SJCRH30 (cell line): ENCODE measurements around the gene CACNA1C. TPM values are rescaled to one million over a fixed set of nuclear protein-coding genes. Genes with fewer than 3 reads are reported as not detected.

Experiments
- DNase-seq, 2 experiments: peaks; one replicate each; pipeline ENCODE4 v3.0.0-alpha.2; 2015 to 2020
- H3K27ac ChIP-seq: fragments of 250-450 bp; sonication (Bioruptor Pico); 2 replicates; pipeline ENCODE4 v1.5.1; 2020; ENCODE audit warnings: mild to moderate bottlenecking, moderate library complexity
- H3K27me3 ChIP-seq: fragments of 250-450 bp; sonication (Bioruptor Pico); 2 replicates; pipeline ENCODE4 v1.5.1; 2020; ENCODE audit warnings: mild to moderate bottlenecking, moderate library complexity
- H3K36me3 ChIP-seq: fragments of 250-450 bp; sonication (Bioruptor Pico); 2 replicates; pipeline ENCODE4 v1.5.1; 2020; ENCODE audit warnings: mild to moderate bottlenecking, moderate library complexity
- H3K4me1 ChIP-seq: fragments of 250-450 bp; sonication (Bioruptor Pico); 2 replicates; pipeline ENCODE4 v1.5.1; 2020; ENCODE audit warnings: mild to moderate bottlenecking, moderate library complexity
- H3K4me3 ChIP-seq: fragments of 250-450 bp; sonication (Bioruptor Pico); 2 replicates; pipeline ENCODE4 v1.5.1; 2020; ENCODE audit warnings: mild to moderate bottlenecking, moderate library complexity
- H3K9me3 ChIP-seq: fragments of 250-450 bp; sonication (Bioruptor Pico); replicated peaks from 2 replicates; pipeline ENCODE4 v1.5.1; 2020; ENCODE audit warnings: mild to moderate bottlenecking, moderate library complexity
- total RNA-seq: library from RNA; depleted of rRNA; stranded (reverse); fragments of >200 nt; shearing (Covaris generic); gene quantifications from 2 replicates; pipeline ENCODE4 v1.2.3, GENCODE V29; 2014

Gene CACNA1C
- total RNA-seq, 1 experiment from 2014 or later, result not detected

DNA sequence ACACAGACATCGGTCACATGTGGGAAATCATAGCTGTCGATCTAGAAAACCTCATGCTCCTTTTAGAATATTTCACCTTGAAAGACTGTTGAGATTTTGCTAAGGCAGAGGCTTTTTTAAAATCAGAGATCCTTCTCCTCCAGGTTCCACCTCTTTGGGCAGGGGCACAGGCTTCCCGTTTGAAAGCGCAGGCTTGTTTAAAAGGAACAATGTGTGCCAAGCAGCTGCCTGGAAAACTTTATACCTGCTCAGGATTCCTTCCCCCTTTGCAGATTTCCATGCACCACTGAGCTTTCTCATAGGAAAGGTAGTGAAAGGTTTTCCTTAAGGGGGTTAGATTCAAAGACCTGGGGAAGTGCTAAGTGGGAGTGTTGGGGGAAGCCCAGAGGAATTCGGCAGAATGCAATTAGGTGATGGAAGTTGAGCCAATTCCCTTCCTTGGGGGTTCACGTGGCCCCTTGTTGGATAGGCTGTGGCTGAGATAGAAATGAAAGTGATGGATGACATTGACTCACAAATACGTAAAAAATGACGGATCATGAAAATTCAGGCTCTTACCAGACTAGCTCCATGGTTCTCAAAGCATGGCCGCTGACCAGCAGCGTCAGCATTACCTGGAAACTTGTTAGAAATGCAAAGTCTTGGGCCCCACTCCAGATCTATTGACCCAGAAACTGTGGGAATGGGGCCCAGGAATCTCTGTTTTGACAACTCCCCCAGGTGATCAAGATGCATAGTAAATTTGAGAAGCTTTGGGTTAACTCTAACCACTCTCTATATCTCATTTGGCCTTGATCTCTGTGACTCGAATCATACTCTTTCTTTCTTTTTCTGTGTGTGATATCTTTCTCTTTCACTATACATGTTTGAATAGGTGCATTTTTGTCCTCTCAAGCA, 460.6 kb downstream of the CACNA1C start:
- no peaks in the 10 kb centered on the region for H3K36me3 ChIP-seq
- H3K4me3 ChIP-seq, result no peak overlapping the region
- no peaks in the 10 kb centered on the region for H3K9me3 ChIP-seq
- DNase-seq, result no peak
- no peaks in the 10 kb centered on the region for H3K4me1 ChIP-seq
- H3K27me3 ChIP-seq, result peaks cover 14% of the 10 kb centered on the region; the same call in 1 of the 2 replicates
- no peak overlapping the region for H3K27ac ChIP-seq

- H3K9me3 ChIP-seq, result no peaks in the 10 kb centered on the region
- H3K27me3 ChIP-seq, result peaks cover 14% of the 10 kb centered on the region; the same call in 1 of the 2 replicates
- H3K4me3 ChIP-seq, result no peak overlapping the region
- no peak for DNase-seq
- no peaks in the 10 kb centered on the region for H3K4me1 ChIP-seq
- H3K36me3 ChIP-seq, result no peaks in the 10 kb centered on the region
- no peak overlapping the region for H3K27ac ChIP-seq
These were observed 461.2 kb downstream of the CACNA1C start for GRCh38 chr12:2514038-2514340.

GRCh38 chr12:2520722-2521246, 468.0 kb downstream of the CACNA1C start:
- Histone ChIP-seq H3K27me3 (peaks cover 11% of the 10 kb centered on the region; the same call in 1 of the 2 replicates), H3K4me3 (no peak overlapping the region), H3K27ac (no peak overlapping the region), H3K36me3 (no peaks in the 10 kb centered on the region), H3K4me1 (no peaks in the 10 kb centered on the region), H3K9me3 (no peaks in the 10 kb centered on the region)
- no peak for DNase-seq

- no peaks in the 10 kb centered on the region for H3K36me3 ChIP-seq
- no peak overlapping the region for H3K27ac ChIP-seq
- DNase-seq, result no peak
- no peak overlapping the region for H3K4me3 ChIP-seq
- peaks cover 19% of the 10 kb centered on the region; the same call in 1 of the 2 replicates for H3K27me3 ChIP-seq
- no peaks in the 10 kb centered on the region for H3K4me1 ChIP-seq
- no peaks in the 10 kb centered on the region for H3K9me3 ChIP-seq
These were observed 470.5 kb downstream of the CACNA1C start for GRCh38 chr12:2523317-2523716.

GRCh38 chr12:2523844-2524243, 471.1 kb downstream of the CACNA1C start:
- H3K36me3 ChIP-seq, result no peaks in the 10 kb centered on the region

GRCh38 chr12:2526371-2526770, 473.6 kb downstream of the CACNA1C start:
- H3K9me3 ChIP-seq, result no peaks in the 10 kb centered on the region
- no peaks in the 10 kb centered on the region for H3K36me3 ChIP-seq
- no peaks in the 10 kb centered on the region for H3K4me1 ChIP-seq
- DNase-seq, result no peak
- peaks cover 31% of the 10 kb centered on the region; the same call in 1 of the 2 replicates for H3K27me3 ChIP-seq
- H3K27ac ChIP-seq, result no peak overlapping the region
- no peak overlapping the region for H3K4me3 ChIP-seq

More at GRCh38 chr12:2523844-2524243, 471.1 kb downstream of the CACNA1C start:
- no peak overlapping the region for H3K4me3 ChIP-seq
- no peak overlapping the region for H3K27ac ChIP-seq
- H3K9me3 ChIP-seq, result no peaks in the 10 kb centered on the region
- DNase-seq, result no peak
- H3K4me1 ChIP-seq, result no peaks in the 10 kb centered on the region
- H3K27me3 ChIP-seq, result peaks cover 22% of the 10 kb centered on the region; the same call in 1 of the 2 replicates

GRCh38 chr12:2528001-2528400, 475.2 kb downstream of the CACNA1C start:
- H3K9me3 ChIP-seq, result no peaks in the 10 kb centered on the region

DNA sequence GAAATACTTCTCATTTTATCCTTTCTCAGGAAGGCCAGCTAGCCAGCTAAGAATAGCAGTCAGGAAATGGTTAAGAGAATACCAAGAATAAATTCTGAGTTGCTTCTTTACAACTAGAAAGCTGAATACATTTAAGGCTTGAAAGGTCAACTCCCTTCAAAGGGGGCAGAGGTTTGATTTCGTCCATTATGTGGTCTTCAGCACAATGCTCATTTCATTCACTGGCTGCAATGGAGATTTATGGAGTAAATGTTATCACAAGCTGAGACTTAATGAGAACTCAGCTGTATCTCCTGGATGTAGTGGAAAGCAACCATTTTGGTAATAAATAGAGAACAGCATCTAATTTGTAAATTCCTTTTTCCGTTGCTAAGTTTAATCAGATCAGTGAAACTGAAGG, 477.0 kb downstream of the CACNA1C start:
- Histone ChIP-seq H3K36me3 (no peaks in the 10 kb centered on the region), H3K27ac (no peak overlapping the region), H3K4me3 (no peak overlapping the region), H3K4me1 (no peaks in the 10 kb centered on the region), H3K9me3 (no peaks in the 10 kb centered on the region), H3K27me3 (peaks cover 39% of the 10 kb centered on the region)
- no peak for DNase-seq

More at GRCh38 chr12:2528001-2528400, 475.2 kb downstream of the CACNA1C start:
- peaks cover 46% of the 10 kb centered on the region for H3K27me3 ChIP-seq
- no peaks in the 10 kb centered on the region for H3K36me3 ChIP-seq
- no peak for DNase-seq
- no peaks in the 10 kb centered on the region for H3K4me1 ChIP-seq
- no peak overlapping the region for H3K27ac ChIP-seq
- H3K4me3 ChIP-seq, result no peak overlapping the region

DNA sequence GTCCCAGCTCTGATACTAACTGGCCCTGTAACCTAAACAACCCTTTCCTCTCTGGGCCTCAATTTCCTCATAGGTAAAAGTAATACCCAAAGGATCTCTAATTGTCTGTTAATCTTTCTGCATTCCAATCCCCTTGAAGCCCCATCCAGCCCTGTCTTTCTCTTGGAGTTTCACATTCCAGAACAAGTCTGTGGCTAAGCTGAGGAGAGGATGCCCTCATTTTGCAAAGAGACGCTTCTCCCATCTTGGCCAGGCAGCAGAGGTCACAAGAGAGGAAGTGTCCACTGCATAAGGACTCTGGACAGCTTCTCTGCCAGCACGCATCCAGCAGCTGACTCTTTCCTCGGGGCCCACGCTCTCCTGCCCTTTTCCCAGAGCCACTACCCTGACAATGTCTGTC, 478.6 kb downstream of the CACNA1C start:
- peaks cover 39% of the 10 kb centered on the region for H3K27me3 ChIP-seq
- no peaks in the 10 kb centered on the region for H3K36me3 ChIP-seq
- no peaks in the 10 kb centered on the region for H3K4me1 ChIP-seq
- no peak for DNase-seq
- H3K4me3 ChIP-seq, result no peak overlapping the region
- no peaks in the 10 kb centered on the region for H3K9me3 ChIP-seq
- H3K27ac ChIP-seq, result no peak overlapping the region

- DNase-seq, result peak in 1 of 2 experiments; percentile 30
- Histone ChIP-seq H3K9me3 (no peaks in the 10 kb centered on the region), H3K27me3 (peaks cover 33% of the 10 kb centered on the region)
These were observed 480.2 kb downstream of the CACNA1C start for GRCh38 chr12:2533036-2533435.

GRCh38 chr12:2535583-2536204, 482.9 kb downstream of the CACNA1C start:
- Histone ChIP-seq H3K27me3 (peaks cover 22% of the 10 kb centered on the region), H3K36me3 (no peaks in the 10 kb centered on the region), H3K4me3 (no peak overlapping the region), H3K27ac (no peak overlapping the region), H3K4me1 (no peaks in the 10 kb centered on the region), H3K9me3 (no peaks in the 10 kb centered on the region)
- DNase-seq, result no peak

More at GRCh38 chr12:2533036-2533435, 480.2 kb downstream of the CACNA1C start:
- no peak overlapping the region for H3K27ac ChIP-seq
- H3K36me3 ChIP-seq, result no peaks in the 10 kb centered on the region
- no peak overlapping the region for H3K4me3 ChIP-seq
- H3K4me1 ChIP-seq, result no peaks in the 10 kb centered on the region

GRCh38 chr12:2536724-2537123, 483.9 kb downstream of the CACNA1C start:
- DNase-seq, result no peak
- H3K27me3 ChIP-seq, result peaks cover 15% of the 10 kb centered on the region
- no peak overlapping the region for H3K27ac ChIP-seq
- H3K4me3 ChIP-seq, result no peak overlapping the region
- no peaks in the 10 kb centered on the region for H3K36me3 ChIP-seq
- no peaks in the 10 kb centered on the region for H3K4me1 ChIP-seq
- H3K9me3 ChIP-seq, result no peaks in the 10 kb centered on the region

DNA sequence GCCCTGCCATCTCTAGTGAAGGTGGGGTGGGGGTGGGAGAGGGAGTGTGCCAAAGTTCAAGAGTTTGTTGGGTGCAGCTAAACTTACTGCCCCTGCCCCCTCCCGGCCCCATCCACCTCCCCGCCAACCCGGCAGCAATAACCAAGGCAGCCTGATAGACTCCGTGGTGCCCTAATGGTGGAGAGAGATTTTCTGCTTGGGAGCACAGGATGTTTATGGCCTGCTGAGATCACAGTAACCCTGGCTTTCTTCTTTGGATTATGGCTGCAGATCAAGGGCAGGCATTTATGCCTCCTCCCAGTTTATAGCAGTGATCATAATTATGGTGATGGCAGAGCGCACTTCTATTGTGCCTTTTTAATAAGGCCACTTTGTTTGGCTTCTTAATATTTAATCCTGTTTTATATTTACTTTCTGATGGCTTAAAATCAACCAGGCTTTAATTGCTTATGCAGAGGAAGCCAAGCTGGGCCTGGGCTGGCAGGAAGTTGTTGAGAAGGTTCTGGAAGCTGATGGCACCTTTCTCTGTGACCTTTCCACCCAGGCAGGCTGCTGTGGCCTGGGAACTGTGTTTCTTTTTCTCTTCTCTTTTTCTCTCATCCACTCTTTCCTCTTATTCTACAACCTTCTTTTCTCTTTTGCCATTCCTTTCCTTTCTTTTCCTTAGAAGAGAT, 485.2 kb downstream of the CACNA1C start:
- Histone ChIP-seq H3K36me3 (no peaks in the 10 kb centered on the region), H3K27me3 (peaks cover 4% of the 10 kb centered on the region), H3K4me3 (no peak overlapping the region), H3K9me3 (no peaks in the 10 kb centered on the region), H3K27ac (no peak overlapping the region), H3K4me1 (no peaks in the 10 kb centered on the region)
- no peak for DNase-seq

DNA sequence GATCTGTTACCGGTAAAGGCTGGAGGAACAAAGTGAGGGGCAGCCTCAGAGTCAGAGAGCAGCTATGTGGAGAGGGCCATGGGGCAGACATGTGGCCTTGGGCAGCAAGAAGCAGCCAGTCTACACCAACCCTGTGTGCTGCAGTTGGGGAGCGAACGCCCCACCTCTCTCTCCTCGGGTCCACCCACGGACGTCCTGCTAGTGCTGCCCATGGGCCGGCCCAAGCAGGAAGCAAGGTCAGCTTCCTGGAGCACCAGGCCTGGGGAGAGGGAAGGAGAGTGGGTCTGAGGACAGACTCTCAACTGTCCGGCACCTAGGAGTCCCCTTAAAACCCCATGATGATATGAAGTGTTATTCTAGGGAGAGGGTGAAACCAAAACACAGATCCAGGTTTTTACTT, 487.2 kb downstream of the CACNA1C start:
- Histone ChIP-seq H3K9me3 (no peaks in the 10 kb centered on the region), H3K36me3 (no peaks in the 10 kb centered on the region), H3K27ac (no peak overlapping the region), H3K27me3 (peaks cover 4% of the 10 kb centered on the region; the same call in 1 of the 2 replicates), H3K4me3 (no peak overlapping the region), H3K4me1 (no peaks in the 10 kb centered on the region)
- DNase-seq, result no peak

DNA sequence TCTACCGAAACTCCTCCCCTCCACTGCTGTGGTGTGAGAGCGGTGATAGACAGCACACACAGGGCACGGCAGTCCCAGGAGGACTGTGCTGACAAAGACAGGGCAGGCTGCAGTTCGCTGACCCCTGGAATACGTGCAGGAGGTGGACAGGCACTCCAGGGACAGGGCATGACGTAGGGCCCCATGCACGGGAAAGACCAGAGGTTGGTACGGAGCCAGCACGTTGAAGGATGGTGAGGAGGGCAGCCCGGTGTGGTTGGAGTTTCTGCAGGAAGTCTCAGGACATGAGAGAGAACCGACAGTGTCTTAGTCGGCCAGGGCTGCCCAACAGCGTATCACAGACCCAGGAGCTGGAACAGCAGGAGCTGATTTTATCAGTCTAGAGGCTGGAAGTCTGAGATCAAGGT, 487.8 kb downstream of the CACNA1C start:
- no peak for DNase-seq
- H3K4me1 ChIP-seq, result no peaks in the 10 kb centered on the region
- no peak overlapping the region for H3K27ac ChIP-seq
- no peaks in the 10 kb centered on the region for H3K36me3 ChIP-seq
- H3K9me3 ChIP-seq, result no peaks in the 10 kb centered on the region
- H3K27me3 ChIP-seq, result peaks cover 4% of the 10 kb centered on the region; the same call in 1 of the 2 replicates
- H3K4me3 ChIP-seq, result no peak overlapping the region
